ENCODE results near the gene CCN5. TPM values are rescaled to one million over a fixed set of nuclear protein-coding genes. Genes with fewer than 3 reads are reported as not detected.

Gene CCN5
- total and polyA plus RNA-seq, 2 donors from 2014 or later = 0.41 to 3.1 TPM

DNA sequence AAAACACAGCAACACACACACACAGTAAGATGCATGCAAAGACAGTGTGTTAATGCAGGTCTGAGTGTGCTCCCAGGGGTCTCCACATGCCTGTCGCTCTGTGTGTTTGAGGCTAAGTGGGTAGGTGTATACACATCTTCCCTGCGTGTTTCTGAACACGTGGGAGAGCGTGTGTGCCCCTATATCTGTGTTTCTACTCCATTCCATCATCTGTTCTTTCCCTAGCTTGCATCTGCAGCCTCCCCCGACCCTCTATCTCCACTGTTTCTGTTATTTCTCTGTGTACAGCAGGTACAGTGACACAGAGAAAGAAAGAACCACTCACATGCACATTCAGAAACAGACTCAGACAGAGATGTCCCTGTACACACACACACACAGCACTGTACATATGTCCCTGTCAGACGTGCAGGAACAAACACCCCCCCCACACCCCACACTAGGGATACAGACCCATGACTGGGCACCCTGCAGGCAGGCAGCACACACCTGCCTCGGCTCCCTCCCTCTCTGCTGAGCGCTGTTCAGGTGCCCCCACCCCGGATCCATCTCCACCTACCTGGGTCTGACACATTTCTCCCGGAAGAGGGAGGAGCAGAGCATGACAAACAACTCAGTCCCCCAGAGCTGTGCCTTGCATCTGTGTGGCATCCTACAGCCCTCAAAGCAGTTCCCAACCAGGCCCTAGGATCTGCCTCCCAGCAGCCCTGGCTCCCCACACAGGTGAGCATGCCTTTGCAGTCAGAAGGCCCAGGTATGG is 58.1 kb downstream of the CCN5 start:
- H3K4me1 ChIP-seq (ENCODE audit: control insufficient read depth in 2 of 3, insufficient read depth in 2 of 3, low read depth in 1 of 3, low read length in 3 of 3) = no peaks in the 10 kb centered on the region
- H3K27ac ChIP-seq (ENCODE audit: low read depth in 2 of 2, low read length in 2 of 2) = no peak overlapping the region
- H3K4me3 ChIP-seq (ENCODE audit: low read length in 3 of 3) = no peak overlapping the region
- no peak overlapping the region for H3K9ac ChIP-seq (ENCODE audit: low read length in 3 of 3)
- FAIRE-seq (no peak), DNase-seq (no peak)
- TF ChIP-seq, protein P1, sequence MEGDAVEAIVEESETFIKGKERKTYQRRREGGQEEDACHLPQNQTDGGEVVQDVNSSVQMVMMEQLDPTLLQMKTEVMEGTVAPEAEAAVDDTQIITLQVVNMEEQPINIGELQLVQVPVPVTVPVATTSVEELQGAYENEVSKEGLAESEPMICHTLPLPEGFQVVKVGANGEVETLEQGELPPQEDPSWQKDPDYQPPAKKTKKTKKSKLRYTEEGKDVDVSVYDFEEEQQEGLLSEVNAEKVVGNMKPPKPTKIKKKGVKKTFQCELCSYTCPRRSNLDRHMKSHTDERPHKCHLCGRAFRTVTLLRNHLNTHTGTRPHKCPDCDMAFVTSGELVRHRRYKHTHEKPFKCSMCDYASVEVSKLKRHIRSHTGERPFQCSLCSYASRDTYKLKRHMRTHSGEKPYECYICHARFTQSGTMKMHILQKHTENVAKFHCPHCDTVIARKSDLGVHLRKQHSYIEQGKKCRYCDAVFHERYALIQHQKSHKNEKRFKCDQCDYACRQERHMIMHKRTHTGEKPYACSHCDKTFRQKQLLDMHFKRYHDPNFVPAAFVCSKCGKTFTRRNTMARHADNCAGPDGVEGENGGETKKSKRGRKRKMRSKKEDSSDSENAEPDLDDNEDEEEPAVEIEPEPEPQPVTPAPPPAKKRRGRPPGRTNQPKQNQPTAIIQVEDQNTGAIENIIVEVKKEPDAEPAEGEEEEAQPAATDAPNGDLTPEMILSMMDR (IDR thresholded peaks at IDR 0.05; ENCODE audit: borderline replicate concordance, extremely low read depth, insufficient read depth) = no peak
- no peaks in the 10 kb centered on the region for H3K36me3 ChIP-seq (ENCODE audit: control insufficient read depth in 2 of 3, insufficient read depth in 3 of 3, low read length in 3 of 3)
- H3K27me3 ChIP-seq (ENCODE audit: control insufficient read depth, insufficient read depth, low read length) = no peaks in the 10 kb centered on the region
- H3K9me3 ChIP-seq (ENCODE audit: control insufficient read depth in 2 of 3, insufficient read depth in 1 of 3, low read length in 3 of 3) = no peaks in the 10 kb centered on the region
- intact Hi-C loops (cut with DNase I) = no loop called here

- Histone ChIP-seq H3K36me3 (ENCODE audit: control insufficient read depth in 2 of 3, insufficient read depth in 3 of 3, low read length in 3 of 3) (no peaks in the 10 kb centered on the region), H3K27ac (ENCODE audit: low read depth in 2 of 2, low read length in 2 of 2) (no peak overlapping the region), H3K9me3 (ENCODE audit: control insufficient read depth in 2 of 3, insufficient read depth in 1 of 3, low read length in 3 of 3) (no peaks in the 10 kb centered on the region), H3K27me3 (ENCODE audit: control insufficient read depth, insufficient read depth, low read length) (no peaks in the 10 kb centered on the region), H3K9ac (ENCODE audit: low read length in 3 of 3) (no peak overlapping the region), H3K4me1 (ENCODE audit: control insufficient read depth in 2 of 3, insufficient read depth in 2 of 3, low read depth in 1 of 3, low read length in 3 of 3) (no peaks in the 10 kb centered on the region), H3K4me3 (ENCODE audit: low read length in 3 of 3) (no peak overlapping the region)
- TF ChIP-seq, protein P1 (IDR thresholded peaks at IDR 0.05; ENCODE audit: borderline replicate concordance, extremely low read depth, insufficient read depth) = no peak
- DNase-seq (peak in 3 of 5 donors; percentile 43 to 80 (median 73)), FAIRE-seq (no peak)
- intact Hi-C loops (cut with DNase I) = no loop called here
Measured at GRCh38 chr20:44776980-44777379, 61.8 kb downstream of the CCN5 start.

Other genes starting within 250 kb of the CCN5 start
- 13.5 TPM for gene TTPAL, start 239.5 kb upstream of the CCN5 start, total RNA-seq
- gene TTPAL, start 239.5 kb upstream of the CCN5 start, polyA plus RNA-seq (ENCODE audit: insufficient read depth, low read depth, low replicate concordance) = 3.5 TPM
- 90.4 TPM for gene SERINC3, start 193.3 kb upstream of the CCN5 start, total RNA-seq
- 41.6 TPM for gene SERINC3, start 193.3 kb upstream of the CCN5 start, polyA plus RNA-seq (ENCODE audit: insufficient read depth, low read depth, low replicate concordance)
- gene PKIG, start 132.8 kb upstream of the CCN5 start, total RNA-seq = 71.1 TPM
- gene PKIG, start 132.8 kb upstream of the CCN5 start, polyA plus RNA-seq (ENCODE audit: insufficient read depth, low read depth, low replicate concordance) = 150 TPM
- 6.5 TPM for gene ADA, start 63.7 kb upstream of the CCN5 start, total RNA-seq
- 3.1 TPM for gene ADA, start 63.7 kb upstream of the CCN5 start, polyA plus RNA-seq (ENCODE audit: insufficient read depth, low read depth, low replicate concordance)
- gene KCNK15, start 30.5 kb downstream of the CCN5 start, total RNA-seq = 11.7 TPM
- 0.62 TPM for gene KCNK15, start 30.5 kb downstream of the CCN5 start, polyA plus RNA-seq (ENCODE audit: insufficient read depth, low read depth, low replicate concordance)
- 0.13 TPM for gene RIMS4, start 95.2 kb downstream of the CCN5 start, total RNA-seq
- gene RIMS4, start 95.2 kb downstream of the CCN5 start, polyA plus RNA-seq (ENCODE audit: insufficient read depth, low read depth, low replicate concordance) = not detected
- 216 TPM for gene YWHAB, start 170.3 kb downstream of the CCN5 start, total RNA-seq
- gene YWHAB, start 170.3 kb downstream of the CCN5 start, polyA plus RNA-seq (ENCODE audit: insufficient read depth, low read depth, low replicate concordance) = 156 TPM
- 48.6 TPM for gene PABPC1L, start 194.7 kb downstream of the CCN5 start, total RNA-seq
- gene PABPC1L, start 194.7 kb downstream of the CCN5 start, polyA plus RNA-seq (ENCODE audit: insufficient read depth, low read depth, low replicate concordance) = 24.4 TPM
- 18.8 TPM for gene TOMM34, start 245.0 kb downstream of the CCN5 start, total RNA-seq
- 39.6 TPM for gene TOMM34, start 245.0 kb downstream of the CCN5 start, polyA plus RNA-seq (ENCODE audit: insufficient read depth, low read depth, low replicate concordance)

Measured in kidney (tissue), 14 donors.